HG02840 (cell line): Measurements from ENCODE around the gene PAPOLG.

ENCODE experiments used
- ATAC-seq: cut with Tn5 transposase; IDR thresholded peaks from one replicate; pipeline ENCODE4 v1.9.1; 2021; ENCODE audit warnings: mild to moderate bottlenecking, moderate library complexity, moderate number of reproducible peaks; ENCODE audit not compliant: unreplicated experiment, low FRiP score

The PAPOLG gene

GRCh38 chr2:60756097-60757087, at the start of gene PAPOLG:
Gene PAPOLG, plus strand, starts transcription at chr2:60756268. Its CDS starts 211 bp downstream, at chr2:60756479.
- ATAC-seq, result peak; percentile 99

GRCh38 chr2:60707750-60708371, 48.2 kb upstream of the PAPOLG start:
- ATAC-seq, result no peak

- no peak for ATAC-seq
Observed at GRCh38 chr2:60708630-60709320, 47.3 kb upstream of the PAPOLG start.

- ATAC-seq, result no peak
Observed at GRCh38 chr2:60710707-60711106, 45.4 kb upstream of the PAPOLG start.

GRCh38 chr2:60715561-60715960, 40.5 kb upstream of the PAPOLG start:
- no peak for ATAC-seq

- ATAC-seq, result no peak
Observed at GRCh38 chr2:60717691-60718090, 38.4 kb upstream of the PAPOLG start.

GRCh38 chr2:60719331-60719730, 36.7 kb upstream of the PAPOLG start:
- no peak for ATAC-seq

- ATAC-seq, result no peak
Observed at GRCh38 chr2:60725466-60725865, 30.6 kb upstream of the PAPOLG start.

GRCh38 chr2:60728855-60729254, 27.2 kb upstream of the PAPOLG start:
- no peak for ATAC-seq

GRCh38 chr2:60735496-60736250, 20.4 kb upstream of the PAPOLG start:
- no peak for ATAC-seq

- ATAC-seq, result no peak
Observed at GRCh38 chr2:60738679-60739078, 17.4 kb upstream of the PAPOLG start.

- no peak for ATAC-seq
Observed at GRCh38 chr2:60739156-60739555, 16.9 kb upstream of the PAPOLG start.

- no peak for ATAC-seq
Observed at GRCh38 chr2:60741576-60741975, 14.5 kb upstream of the PAPOLG start.

- no peak for ATAC-seq
Observed at GRCh38 chr2:60742419-60742818, 13.6 kb upstream of the PAPOLG start.

GRCh38 chr2:60745330-60745729, 10.7 kb upstream of the PAPOLG start:
- ATAC-seq, result no peak

GRCh38 chr2:60745761-60746160, 10.3 kb upstream of the PAPOLG start:
- ATAC-seq, result no peak

GRCh38 chr2:60746318-60746717, 9.8 kb upstream of the PAPOLG start:
- no peak for ATAC-seq

- ATAC-seq, result no peak
Observed at GRCh38 chr2:60759654-60760053, 3.6 kb downstream of the PAPOLG start.

GRCh38 chr2:60764736-60765534, 8.9 kb downstream of the PAPOLG start:
- no peak for ATAC-seq

- no peak for ATAC-seq
Observed at GRCh38 chr2:60766283-60766682, 10.2 kb downstream of the PAPOLG start.
